Activated CD4-positive, alpha-beta T cell treated with anti-CD3 and anti-CD28 coated beads for 36 hours (primary cell): ENCODE results near the gene FDXR. TPM values are rescaled to one million over a fixed set of nuclear protein-coding genes. Genes with fewer than 3 reads are reported as not detected.

ENCODE experiments used
- ATAC-seq: fragments of 200-7000 bp; cut with Tn5 transposase; one replicate; pipeline ENCODE4 v1.10.0; 2021; ENCODE audit warnings: mild to moderate bottlenecking, moderate library complexity
- CTCF ChIA-PET: fragments of 350-600 bp; sonication (Branson Sonifier 250); formaldehyde crosslinking; loops from one replicate; lab custom pipeline; 2021; ENCODE audit warnings: antibody characterized with exemption; lab: Charles Lee
- POLR2A ChIA-PET: fragments of 350-600 bp; sonication (Branson Sonifier 250); formaldehyde crosslinking; loops from one replicate; lab custom pipeline; 2021; ENCODE audit warnings: antibody characterized with exemption, inconsistent platforms; lab: Charles Lee
- DNase-seq: peaks from one replicate; pipeline ENCODE4 v3.0.0-alpha.2; 2020
- H3K27ac Mint-ChIP-seq: one replicate; pipeline ENCODE4 v1.8.0; 2021; ENCODE audit warnings: mixed read lengths
- H3K27me3 Mint-ChIP-seq: one replicate; pipeline ENCODE4 v1.8.0; 2021; ENCODE audit warnings: mixed read lengths
- H3K36me3 Mint-ChIP-seq: one replicate; pipeline ENCODE4 v1.8.0; 2021; ENCODE audit warnings: low read depth, mixed read lengths
- H3K4me1 Mint-ChIP-seq: one replicate; pipeline ENCODE4 v1.8.0; 2021; ENCODE audit warnings: mixed read lengths
- H3K4me3 Mint-ChIP-seq: one replicate; pipeline ENCODE4 v1.8.0; 2021; ENCODE audit warnings: mild to moderate bottlenecking, moderate library complexity, mixed read lengths
- H3K9me3 Mint-ChIP-seq: one replicate; pipeline ENCODE4 v1.8.0; 2021; ENCODE audit warnings: low read depth, mixed read lengths
- intact Hi-C, 2 experiments: fragments of 100-400 bp; cut with DNase I in 1 of 2; cut with micrococcal nuclease in 1 of 2; formaldehyde crosslinking; loops; one replicate each; pipeline versions ENCODE4 v1.14.2 to v1.15.1; 2022 to 2024; cut with DNase I, micrococcal nuclease
- total RNA-seq, 2 experiments: library from RNA; stranded (reverse); gene quantifications; one replicate each; pipeline ENCODE4 v1.2.3, GENCODE V29; 2021

FDXR gene
- total RNA-seq, 2 experiments from 2014 or later, result 19.1 to 21.3 TPM

GRCh38 chr17:74862919-74863318, 9.9 kb downstream of the FDXR start:
- Mint-ChIP-seq H3K4me1 (peaks cover 13% of the 10 kb centered on the region), H3K27ac (no peak overlapping the region), H3K27me3 (peaks cover 22% of the 10 kb centered on the region), H3K36me3 (no peaks in the 10 kb centered on the region), H3K4me3 (no peak overlapping the region), H3K9me3 (no peaks in the 10 kb centered on the region)
- ChIA-PET POLR2A (interaction anchor here (1.7 kb wide), 1 partner anchor 10 kb away, joined by 11 read pairs; the partner anchor contains the start of gene FDXR), CTCF (interaction anchor here (0.7 to 8.4 kb wide), 19 partner anchors 11 to 205 kb away, joined by 3 to 114 read pairs (median 6); partner anchors contain the start of genes FDXR and RAB37)
- intact Hi-C loops, result loop anchor here (1.0 to 2.0 kb wide), 4 partner anchors 20 to 206 kb away; no protein-coding TSS in a partner anchor
- ATAC-seq (no peak), DNase-seq (no peak)

- Mint-ChIP-seq H3K4me1 (peaks cover 13% of the 10 kb centered on the region), H3K27ac (no peak overlapping the region), H3K36me3 (no peaks in the 10 kb centered on the region), H3K27me3 (peaks cover 26% of the 10 kb centered on the region), H3K9me3 (no peaks in the 10 kb centered on the region), H3K4me3 (no peak overlapping the region)
- DNase-seq (peak; percentile 88), ATAC-seq (peak; percentile 75)
- POLR2A ChIA-PET, result interaction anchor here (1.7 kb wide), 1 partner anchor 11 kb away, joined by 11 read pairs; the partner anchor contains the start of gene FDXR
- CTCF ChIA-PET, result interaction anchor here (0.6 to 8.4 kb wide), 31 partner anchors 10 to 853 kb away, joined by 3 to 114 read pairs (median 4); partner anchors contain the start of genes FDXR and RAB37
- intact Hi-C loops, result loop anchor here (1.0 to 2.0 kb wide), 4 partner anchors 20 to 206 kb away; no protein-coding TSS in a partner anchor
Observed at GRCh38 chr17:74862108-74862901, 10.5 kb downstream of the FDXR start.

DNA sequence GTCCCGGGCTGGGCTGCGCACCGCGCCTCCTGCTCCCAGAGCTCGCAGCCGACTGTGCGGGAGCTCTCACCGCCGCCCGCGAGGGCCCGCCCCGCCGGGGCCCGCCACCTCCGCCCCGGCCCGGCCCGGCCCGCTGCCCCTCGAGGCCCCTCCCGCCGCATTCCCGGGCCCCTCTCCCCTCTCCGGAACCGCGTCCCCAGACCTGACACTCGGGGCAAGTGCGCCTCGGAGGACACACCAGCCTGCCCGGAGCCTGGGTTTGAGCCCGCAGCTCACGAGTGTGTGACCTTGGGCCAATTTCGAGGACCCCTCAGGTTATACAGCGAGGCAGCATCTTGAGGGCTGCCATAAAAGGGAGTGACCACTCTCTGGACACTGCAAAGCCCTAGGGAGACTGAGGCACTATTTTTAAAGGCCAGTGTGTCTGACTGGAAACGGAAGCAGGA, 11.1 kb downstream of the FDXR start:
- no peaks in the 10 kb centered on the region for H3K9me3 Mint-ChIP-seq
- CTCF ChIA-PET, result interaction anchor here (0.6 to 8.4 kb wide), 28 partner anchors 9 to 852 kb away, joined by 3 to 114 read pairs (median 4); partner anchors contain the start of genes FDXR and RAB37
- H3K4me1 Mint-ChIP-seq, result peaks cover 13% of the 10 kb centered on the region
- H3K27ac Mint-ChIP-seq, result no peak overlapping the region
- no peaks in the 10 kb centered on the region for H3K36me3 Mint-ChIP-seq
- H3K4me3 Mint-ChIP-seq, result no peak overlapping the region
- ATAC-seq (no peak), DNase-seq (no peak)
- peaks cover 30% of the 10 kb centered on the region for H3K27me3 Mint-ChIP-seq
- POLR2A ChIA-PET, result interaction anchor here (1.7 kb wide), 1 partner anchor 11 kb away, joined by 11 read pairs; the partner anchor contains the start of gene FDXR
- intact Hi-C loops, result loop anchor here (1.0 to 2.0 kb wide), 4 partner anchors 19 to 205 kb away; no protein-coding TSS in a partner anchor

GRCh38 chr17:74860872-74861661, 11.7 kb downstream of the FDXR start:
- no peak for ATAC-seq
- no peak for DNase-seq
- no peaks in the 10 kb centered on the region for H3K36me3 Mint-ChIP-seq
- H3K4me1 Mint-ChIP-seq, result peaks cover 13% of the 10 kb centered on the region
- no peak overlapping the region for H3K27ac Mint-ChIP-seq
- no peaks in the 10 kb centered on the region for H3K9me3 Mint-ChIP-seq
- POLR2A ChIA-PET, result interaction anchor here (1.7 kb wide), 1 partner anchor 12 kb away, joined by 11 read pairs; the partner anchor contains the start of gene FDXR
- CTCF ChIA-PET, result interaction anchor here (0.6 to 8.4 kb wide), 17 partner anchors 9 to 645 kb away, joined by 3 to 114 read pairs (median 5); partner anchors contain the start of gene FDXR
- intact Hi-C loops, result no loop called here
- H3K27me3 Mint-ChIP-seq, result peaks cover 32% of the 10 kb centered on the region
- H3K4me3 Mint-ChIP-seq, result no peak overlapping the region

GRCh38 chr17:74860229-74860871, 12.4 kb downstream of the FDXR start:
- POLR2A ChIA-PET, result no interaction called here
- DNase-seq, result peak; percentile 45

GRCh38 chr17:74859459-74860228, 13.2 kb downstream of the FDXR start, which contains the start of gene GRIN2C:
Gene GRIN2C, minus strand, starts transcription at chr17:74859885. Its CDS starts 4,793 bp downstream, at chr17:74855092.
- no peak for ATAC-seq
- Mint-ChIP-seq H3K27ac (no peak within 1 kb of the TSS), H3K36me3 (no peaks in the 10 kb centered on the region), H3K4me1 (peaks cover 13% of the 10 kb centered on the region), H3K4me3 (peak within 1 kb of the TSS; percentile 21), H3K27me3 (peaks cover 39% of the 10 kb centered on the region), H3K9me3 (no peaks in the 10 kb centered on the region)
- ChIA-PET POLR2A (no interaction called here), CTCF (interaction anchor here (0.5 to 8.4 kb wide), 8 partner anchors 15 to 255 kb away, joined by 3 to 114 read pairs (median 4); partner anchors contain the start of gene FDXR)
- DNase-seq, result peak; percentile 61
- intact Hi-C loops, result no loop called here

More at GRCh38 chr17:74860229-74860871, 12.4 kb downstream of the FDXR start:
- Mint-ChIP-seq H3K4me1 (peaks cover 13% of the 10 kb centered on the region), H3K9me3 (no peaks in the 10 kb centered on the region), H3K27ac (no peak overlapping the region), H3K36me3 (no peaks in the 10 kb centered on the region), H3K27me3 (peaks cover 34% of the 10 kb centered on the region), H3K4me3 (no peak overlapping the region)
- intact Hi-C loops, result no loop called here
- CTCF ChIA-PET, result interaction anchor here (1.0 to 8.4 kb wide), 5 partner anchors 8 to 111 kb away, joined by 3 to 114 read pairs (median 9); partner anchors contain the start of gene FDXR
- ATAC-seq, result no peak

- ChIA-PET CTCF (interaction anchor here (0.8 to 7.3 kb wide), 5 partner anchors 15 to 113 kb away, joined by 3 to 76 read pairs (median 4); partner anchors contain the start of gene FDXR), POLR2A (no interaction called here)
- Mint-ChIP-seq H3K4me3 (peak overlapping the region; percentile 21), H3K4me1 (peaks cover 13% of the 10 kb centered on the region), H3K27ac (no peak overlapping the region), H3K9me3 (no peaks in the 10 kb centered on the region), H3K27me3 (peaks cover 41% of the 10 kb centered on the region), H3K36me3 (no peaks in the 10 kb centered on the region)
- ATAC-seq (no peak), DNase-seq (no peak)
- intact Hi-C loops, result no loop called here
Observed at GRCh38 chr17:74858672-74859458, 13.9 kb downstream of the FDXR start.

DNA sequence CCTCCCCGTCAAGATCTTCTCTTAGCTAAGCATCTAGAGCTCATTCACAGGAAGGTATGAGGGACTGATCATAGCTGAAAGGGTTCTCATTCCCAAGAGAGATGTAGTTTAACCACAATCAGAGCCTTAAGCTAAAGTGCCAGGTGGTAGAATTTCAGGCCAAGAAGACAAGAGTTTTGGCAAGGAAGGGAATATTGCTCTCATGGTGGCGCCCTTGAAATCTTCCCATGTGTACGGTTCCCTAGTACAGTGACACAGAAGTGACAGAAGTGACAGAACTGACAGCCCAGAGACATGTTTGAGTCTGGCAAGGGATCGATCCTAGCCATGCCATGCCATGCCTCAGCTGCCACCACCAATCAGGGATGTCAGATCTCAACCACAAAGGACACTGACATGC, 15.6 kb downstream of the FDXR start:
- POLR2A ChIA-PET, result no interaction called here
- CTCF ChIA-PET, result interaction anchor here (0.6 to 3.0 kb wide), 10 partner anchors 8 to 123 kb away, joined by 3 to 21 read pairs (median 3); no protein-coding TSS in a partner anchor
- peaks cover 44% of the 10 kb centered on the region for H3K27me3 Mint-ChIP-seq
- no peaks in the 10 kb centered on the region for H3K36me3 Mint-ChIP-seq
- no peaks in the 10 kb centered on the region for H3K9me3 Mint-ChIP-seq
- no peak for ATAC-seq
- no peak for DNase-seq
- peaks cover 21% of the 10 kb centered on the region for H3K4me1 Mint-ChIP-seq
- intact Hi-C loops, result no loop called here
- no peak overlapping the region for H3K4me3 Mint-ChIP-seq
- H3K27ac Mint-ChIP-seq, result no peak overlapping the region

DNA sequence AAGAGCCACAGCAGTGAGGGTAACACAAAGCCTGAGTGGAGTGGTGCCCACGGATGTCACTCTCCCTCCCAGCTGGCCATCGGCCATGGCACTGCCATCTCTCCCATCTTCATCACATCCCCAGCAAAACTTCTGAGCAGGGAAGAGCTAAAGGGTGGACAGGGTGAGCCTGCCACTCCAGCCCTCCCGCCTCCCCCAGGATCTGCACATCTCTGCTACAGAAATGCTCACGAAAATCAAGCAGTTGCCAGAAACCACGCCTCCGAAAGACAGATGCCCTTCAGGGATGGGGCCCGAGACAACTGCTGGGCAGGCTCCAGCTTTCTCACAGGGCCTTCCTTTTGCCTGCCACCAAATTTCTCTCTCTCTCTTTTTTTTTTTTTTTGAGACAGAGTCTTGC, 16.7 kb downstream of the FDXR start:
- no peaks in the 10 kb centered on the region for H3K36me3 Mint-ChIP-seq
- H3K4me1 Mint-ChIP-seq, result peaks cover 16% of the 10 kb centered on the region
- H3K27ac Mint-ChIP-seq, result no peak overlapping the region
- ATAC-seq (no peak), DNase-seq (no peak)
- H3K9me3 Mint-ChIP-seq, result no peaks in the 10 kb centered on the region
- H3K4me3 Mint-ChIP-seq, result no peak overlapping the region
- ChIA-PET CTCF (interaction anchor here (0.6 to 1.3 kb wide), 6 partner anchors 9 to 124 kb away, joined by 3 to 6 read pairs (median 3); no protein-coding TSS in a partner anchor), POLR2A (no interaction called here)
- peaks cover 41% of the 10 kb centered on the region for H3K27me3 Mint-ChIP-seq
- intact Hi-C loops, result no loop called here
